K562 (cell line): ENCODE results near the gene MTG2. TPM values are rescaled to one million over a fixed set of nuclear protein-coding genes. Genes with fewer than 3 reads are reported as not detected.

Source experiments
- BRD9 ChIP-seq: fragments of 450-650 bp; IDR thresholded peaks from 2 replicates; pipeline ENCODE4 v1.6.1; 2018; ENCODE audit warnings: low read depth; ENCODE audit not compliant: partially characterized antibody
- CHD4 ChIP-seq: fragments of 200-600 bp; sonication (generic); IDR thresholded peaks from 3 replicates; pipeline ENCODE4 v1.6.1; 2012; ENCODE audit warnings: low read depth, mild to moderate bottlenecking, mixed read lengths, low read length, inconsistent platforms; ENCODE audit not compliant: insufficient read depth, insufficient replicate concordance, poor library complexity, severe bottlenecking
- DNMT1 ChIP-seq: fragments of 450-650 bp; IDR thresholded peaks from 2 replicates; pipeline ENCODE4 v1.6.1; 2016; ENCODE audit warnings: antibody characterized with exemption, mild to moderate bottlenecking
- EWSR1 ChIP-seq: fragments of 450-650 bp; IDR thresholded peaks from 2 replicates; pipeline ENCODE4 v1.6.1; 2018; ENCODE audit warnings: borderline replicate concordance, mild to moderate bottlenecking, low read depth, moderate library complexity; ENCODE audit not compliant: partially characterized antibody
- SLC30A9 ChIP-seq: fragments of 250-450 bp; sonication (Bioruptor Pico); IDR thresholded peaks from 2 replicates; pipeline ENCODE4 v1.8.0; 2022; ENCODE audit warnings: mild to moderate bottlenecking, moderate library complexity
- SMC3 ChIP-seq: conservative IDR thresholded peaks from 2 replicates; pipeline ENCODE4 v1.6.1; 2011; ENCODE audit warnings: low read depth, low read length, improper control_type of control experiment; ENCODE audit not compliant: insufficient read depth
- YY1 ChIP-seq, 3 experiments: IDR thresholded peaks; 2 replicates each; pipeline ENCODE4 v1.6.1; 2011; ENCODE audit warnings: low read length in 2 of 3, mild to moderate bottlenecking in 2 of 3, moderate library complexity in 2 of 3, borderline replicate concordance in 1 of 3, control low read depth in 1 of 3, low read depth in 1 of 3; ENCODE audit not compliant: insufficient read depth in 3 of 3, insufficient replicate concordance in 2 of 3, control insufficient read depth in 1 of 3, insufficient read length in 1 of 3; ENCODE audit errors: extremely low read depth in 1 of 3
- ZNF146 ChIP-seq: IDR thresholded peaks from one replicate; pipeline ENCODE4 v1.6.1; 2018; ENCODE audit warnings: missing compliant biosample characterization; ENCODE audit not compliant: unreplicated experiment
- polyA plus RNA-seq, 8 experiments: library from polyadenylated mRNA; depleted of rRNA in 4 of 8; stranded (reverse) in 5 of 8; unstranded in 3 of 8; fragments of >200 nt; fragmentation: Nextera tagmentation in 2 of 8; fragmentation: Illumina TruSeq in 1 of 8; extraction: Ambion mirVana in 2 of 8; extraction: Trizol in 1 of 8; gene quantifications; 2 replicates each; pipeline versions ENCODE4 v1.2.1 to v1.2.3, GENCODE V29; 2011 to 2014; ENCODE audit warnings: inconsistent platforms in 1 of 8, missing spikeins in 1 of 8
- total RNA-seq, 7 experiments: library from RNA; depleted of rRNA in 6 of 7; stranded (reverse); fragments of >200 nt in 6 of 7; fragmentation: Illumina TruSeq in 2 of 7; extraction: Trizol in 2 of 7; gene quantifications; 2 replicates each; pipeline versions ENCODE4 v1.2.1 to v1.2.3, GENCODE V29; 2011 to 2021; ENCODE audit warnings: low replicate concordance in 1 of 7
- TF ChIP-seq, protein P1 (sequence below), 3 experiments: fragments of 200-800 bp in 1 of 3; fragments of 250-450 bp in 1 of 3; fragments of 450-650 bp in 1 of 3; sonication (Bioruptor Pico) in 1 of 3; sonication (Bioruptor generic) in 1 of 3; formaldehyde crosslinking in 1 of 3; IDR thresholded peaks; 2 replicates each; pipeline versions ENCODE4 v1.6.1 to v1.8.0; 2016 to 2022; ENCODE audit warnings: mild to moderate bottlenecking in 2 of 3, missing genetic modification characterization in 2 of 3, missing compliant biosample characterization in 1 of 3, moderate library complexity in 1 of 3
- TF ChIP-seq, protein P2 (sequence below), 2 experiments: fragments of 150-350 bp in 1 of 2; IDR thresholded peaks; 2 replicates each; pipeline ENCODE4 v1.6.1; 2012 to 2016; ENCODE audit warnings: low read depth in 2 of 2, low read length in 2 of 2, mild to moderate bottlenecking in 1 of 2, moderate library complexity in 1 of 2
- TF ChIP-seq, protein P3 (sequence below): fragments of 450-650 bp; IDR thresholded peaks from 2 replicates; pipeline ENCODE4 v1.6.1; 2018; ENCODE audit not compliant: partially characterized antibody

MTG2 gene
- total and polyA plus RNA-seq, 9 of the 15 experiments (the other 6 are each of a cell fraction or from before 2014, with no cell fraction given) = 8.7 to 67.5 (median 44.5) TPM

DNA sequence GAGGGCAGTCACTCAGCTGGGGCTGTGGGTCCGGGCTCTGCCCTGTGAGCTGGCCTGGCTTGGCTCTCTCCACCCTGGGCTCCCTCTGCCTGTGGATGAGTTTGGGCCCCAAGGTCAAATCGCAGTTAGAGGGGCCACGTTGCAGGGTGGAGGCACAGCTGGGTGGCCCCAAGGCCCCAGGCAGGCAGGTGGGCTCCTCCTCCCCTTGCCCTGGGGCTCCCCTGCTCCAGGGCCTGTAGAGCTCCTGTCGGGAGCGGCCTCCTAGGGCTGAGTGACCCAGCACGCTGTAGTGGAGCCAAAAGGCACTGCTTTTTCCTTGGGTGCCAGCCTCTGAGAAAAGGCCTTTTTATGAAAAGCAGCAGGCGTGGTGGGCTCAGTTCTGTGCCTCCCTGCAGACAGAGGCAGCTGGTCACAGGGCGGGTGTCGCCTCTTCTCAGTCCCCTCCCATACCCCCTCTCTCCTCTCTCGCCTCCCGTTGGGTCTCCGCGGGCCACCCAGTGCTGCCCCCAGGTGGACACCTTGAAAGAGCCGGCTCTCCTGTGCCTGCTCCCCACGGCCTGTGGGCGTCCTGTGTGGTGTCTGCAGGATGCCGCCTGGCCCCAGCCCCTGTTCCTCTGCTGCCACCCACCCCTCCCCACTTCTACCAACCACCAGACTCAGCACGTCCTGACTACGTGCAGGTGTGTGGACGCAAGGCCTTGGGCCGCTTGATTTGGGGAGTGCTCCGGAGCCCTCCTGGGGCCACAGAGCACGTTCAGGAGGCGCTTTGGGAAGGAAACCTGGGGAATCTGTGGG is 26.0 kb upstream of the MTG2 start (continued):
- TF ChIP-seq, protein P1, sequence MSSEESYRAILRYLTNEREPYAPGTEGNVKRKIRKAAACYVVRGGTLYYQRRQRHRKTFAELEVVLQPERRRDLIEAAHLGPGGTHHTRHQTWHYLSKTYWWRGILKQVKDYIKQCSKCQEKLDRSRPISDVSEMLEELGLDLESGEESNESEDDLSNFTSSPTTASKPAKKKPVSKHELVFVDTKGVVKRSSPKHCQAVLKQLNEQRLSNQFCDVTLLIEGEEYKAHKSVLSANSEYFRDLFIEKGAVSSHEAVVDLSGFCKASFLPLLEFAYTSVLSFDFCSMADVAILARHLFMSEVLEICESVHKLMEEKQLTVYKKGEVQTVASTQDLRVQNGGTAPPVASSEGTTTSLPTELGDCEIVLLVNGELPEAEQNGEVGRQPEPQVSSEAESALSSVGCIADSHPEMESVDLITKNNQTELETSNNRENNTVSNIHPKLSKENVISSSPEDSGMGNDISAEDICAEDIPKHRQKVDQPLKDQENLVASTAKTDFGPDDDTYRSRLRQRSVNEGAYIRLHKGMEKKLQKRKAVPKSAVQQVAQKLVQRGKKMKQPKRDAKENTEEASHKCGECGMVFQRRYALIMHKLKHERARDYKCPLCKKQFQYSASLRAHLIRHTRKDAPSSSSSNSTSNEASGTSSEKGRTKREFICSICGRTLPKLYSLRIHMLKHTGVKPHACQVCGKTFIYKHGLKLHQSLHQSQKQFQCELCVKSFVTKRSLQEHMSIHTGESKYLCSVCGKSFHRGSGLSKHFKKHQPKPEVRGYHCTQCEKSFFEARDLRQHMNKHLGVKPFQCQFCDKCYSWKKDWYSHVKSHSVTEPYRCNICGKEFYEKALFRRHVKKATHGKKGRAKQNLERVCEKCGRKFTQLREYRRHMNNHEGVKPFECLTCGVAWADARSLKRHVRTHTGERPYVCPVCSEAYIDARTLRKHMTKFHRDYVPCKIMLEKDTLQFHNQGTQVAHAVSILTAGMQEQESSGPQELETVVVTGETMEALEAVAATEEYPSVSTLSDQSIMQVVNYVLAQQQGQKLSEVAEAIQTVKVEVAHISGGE (CRISPR knock-in tag; IDR thresholded peaks at IDR 0.05) = no peak
- TF ChIP-seq, protein P2, sequence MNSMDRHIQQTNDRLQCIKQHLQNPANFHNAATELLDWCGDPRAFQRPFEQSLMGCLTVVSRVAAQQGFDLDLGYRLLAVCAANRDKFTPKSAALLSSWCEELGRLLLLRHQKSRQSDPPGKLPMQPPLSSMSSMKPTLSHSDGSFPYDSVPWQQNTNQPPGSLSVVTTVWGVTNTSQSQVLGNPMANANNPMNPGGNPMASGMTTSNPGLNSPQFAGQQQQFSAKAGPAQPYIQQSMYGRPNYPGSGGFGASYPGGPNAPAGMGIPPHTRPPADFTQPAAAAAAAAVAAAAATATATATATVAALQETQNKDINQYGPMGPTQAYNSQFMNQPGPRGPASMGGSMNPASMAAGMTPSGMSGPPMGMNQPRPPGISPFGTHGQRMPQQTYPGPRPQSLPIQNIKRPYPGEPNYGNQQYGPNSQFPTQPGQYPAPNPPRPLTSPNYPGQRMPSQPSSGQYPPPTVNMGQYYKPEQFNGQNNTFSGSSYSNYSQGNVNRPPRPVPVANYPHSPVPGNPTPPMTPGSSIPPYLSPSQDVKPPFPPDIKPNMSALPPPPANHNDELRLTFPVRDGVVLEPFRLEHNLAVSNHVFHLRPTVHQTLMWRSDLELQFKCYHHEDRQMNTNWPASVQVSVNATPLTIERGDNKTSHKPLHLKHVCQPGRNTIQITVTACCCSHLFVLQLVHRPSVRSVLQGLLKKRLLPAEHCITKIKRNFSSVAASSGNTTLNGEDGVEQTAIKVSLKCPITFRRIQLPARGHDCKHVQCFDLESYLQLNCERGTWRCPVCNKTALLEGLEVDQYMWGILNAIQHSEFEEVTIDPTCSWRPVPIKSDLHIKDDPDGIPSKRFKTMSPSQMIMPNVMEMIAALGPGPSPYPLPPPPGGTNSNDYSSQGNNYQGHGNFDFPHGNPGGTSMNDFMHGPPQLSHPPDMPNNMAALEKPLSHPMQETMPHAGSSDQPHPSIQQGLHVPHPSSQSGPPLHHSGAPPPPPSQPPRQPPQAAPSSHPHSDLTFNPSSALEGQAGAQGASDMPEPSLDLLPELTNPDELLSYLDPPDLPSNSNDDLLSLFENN (IDR thresholded peaks at IDR 0.05; ENCODE audit: low read depth in 2 of 2, low read length in 2 of 2) = no peak
- TF ChIP-seq ZNF146 (CRISPR knock-in tag) (no peak), EWSR1 (no peak), SMC3 (peak; percentile 70), YY1 (IDR thresholded peaks at IDR 0.05; ENCODE audit: borderline replicate concordance in 1 of 3, control insufficient read depth in 1 of 3, extremely low read depth in 1 of 3, insufficient read depth in 3 of 3, insufficient read length in 1 of 3, insufficient replicate concordance in 2 of 3, low read depth in 1 of 3, low read length in 2 of 3) (peak in 1 of 3 experiments; percentile 10), BRD9 (no peak), CHD4 (no peak), SLC30A9 (CRISPR knock-in tag) (no peak), DNMT1 (no peak)
- TF ChIP-seq, protein P3, sequence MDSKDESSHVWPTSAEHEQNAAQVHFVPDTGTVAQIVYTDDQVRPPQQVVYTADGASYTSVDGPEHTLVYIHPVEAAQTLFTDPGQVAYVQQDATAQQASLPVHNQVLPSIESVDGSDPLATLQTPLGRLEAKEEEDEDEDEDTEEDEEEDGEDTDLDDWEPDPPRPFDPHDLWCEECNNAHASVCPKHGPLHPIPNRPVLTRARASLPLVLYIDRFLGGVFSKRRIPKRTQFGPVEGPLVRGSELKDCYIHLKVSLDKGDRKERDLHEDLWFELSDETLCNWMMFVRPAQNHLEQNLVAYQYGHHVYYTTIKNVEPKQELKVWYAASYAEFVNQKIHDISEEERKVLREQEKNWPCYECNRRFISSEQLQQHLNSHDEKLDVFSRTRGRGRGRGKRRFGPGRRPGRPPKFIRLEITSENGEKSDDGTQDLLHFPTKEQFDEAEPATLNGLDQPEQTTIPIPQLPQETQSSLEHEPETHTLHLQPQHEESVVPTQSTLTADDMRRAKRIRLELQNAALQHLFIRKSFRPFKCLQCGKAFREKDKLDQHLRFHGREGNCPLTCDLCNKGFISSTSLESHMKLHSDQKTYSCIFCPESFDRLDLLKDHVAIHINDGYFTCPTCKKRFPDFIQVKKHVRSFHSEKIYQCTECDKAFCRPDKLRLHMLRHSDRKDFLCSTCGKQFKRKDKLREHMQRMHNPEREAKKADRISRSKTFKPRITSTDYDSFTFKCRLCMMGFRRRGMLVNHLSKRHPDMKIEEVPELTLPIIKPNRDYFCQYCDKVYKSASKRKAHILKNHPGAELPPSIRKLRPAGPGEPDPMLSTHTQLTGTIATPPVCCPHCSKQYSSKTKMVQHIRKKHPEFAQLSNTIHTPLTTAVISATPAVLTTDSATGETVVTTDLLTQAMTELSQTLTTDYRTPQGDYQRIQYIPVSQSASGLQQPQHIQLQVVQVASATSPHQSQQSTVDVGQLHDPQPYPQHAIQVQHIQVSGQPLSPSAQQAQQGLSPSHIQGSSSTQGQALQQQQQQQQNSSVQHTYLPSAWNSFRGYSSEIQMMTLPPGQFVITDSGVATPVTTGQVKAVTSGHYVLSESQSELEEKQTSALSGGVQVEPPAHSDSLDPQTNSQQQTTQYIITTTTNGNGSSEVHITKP = peak; percentile 15
